GM19043 (cell line): Measurements from ENCODE around the gene FIGNL2.

Source experiments
- ATAC-seq: cut with Tn5 transposase; IDR thresholded peaks from one replicate; pipeline ENCODE4 v1.9.1; 2021; ENCODE audit warnings: low read depth; ENCODE audit not compliant: unreplicated experiment

Gene FIGNL2

DNA sequence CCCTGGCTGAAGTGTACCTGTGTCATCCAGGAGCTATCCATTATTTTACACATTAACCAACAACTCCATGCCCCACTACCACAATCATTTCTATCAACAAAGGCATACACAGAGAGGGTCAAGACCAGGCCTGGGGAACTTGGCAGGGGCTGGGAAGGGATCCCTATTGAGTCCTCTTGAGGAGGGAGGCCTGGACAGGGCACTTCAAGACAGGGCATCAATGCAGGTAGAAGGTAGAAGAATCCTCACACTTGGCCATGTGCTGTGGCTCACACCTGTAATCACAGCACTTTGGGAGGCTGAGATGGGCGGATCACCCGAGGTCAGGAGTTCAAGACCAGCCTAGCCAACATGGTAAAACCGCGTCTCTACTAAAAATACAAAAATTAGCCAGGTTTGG, 26.0 kb upstream of the FIGNL2 start:
- ATAC-seq: no peak

- ATAC-seq: no peak
These were observed 25.5 kb upstream of the FIGNL2 start for GRCh38 chr12:51874000-51874399.

- ATAC-seq: no peak
These were observed 24.9 kb upstream of the FIGNL2 start for GRCh38 chr12:51873251-51873994.

DNA sequence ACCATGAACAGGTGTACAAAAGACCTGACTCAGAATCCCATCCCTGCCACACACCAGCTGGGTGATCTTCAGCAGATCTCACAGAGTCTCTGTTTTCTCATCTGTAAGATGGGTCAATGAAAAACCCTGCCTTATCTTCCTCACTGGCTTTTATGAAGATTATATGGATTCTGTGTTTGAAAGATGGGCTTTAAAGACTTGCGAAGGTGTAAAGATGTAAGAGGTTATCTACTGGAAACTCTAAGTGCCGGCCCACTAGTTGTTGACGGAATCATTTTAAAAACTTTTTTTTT, 24.1 kb upstream of the FIGNL2 start:
- ATAC-seq: no peak

DNA sequence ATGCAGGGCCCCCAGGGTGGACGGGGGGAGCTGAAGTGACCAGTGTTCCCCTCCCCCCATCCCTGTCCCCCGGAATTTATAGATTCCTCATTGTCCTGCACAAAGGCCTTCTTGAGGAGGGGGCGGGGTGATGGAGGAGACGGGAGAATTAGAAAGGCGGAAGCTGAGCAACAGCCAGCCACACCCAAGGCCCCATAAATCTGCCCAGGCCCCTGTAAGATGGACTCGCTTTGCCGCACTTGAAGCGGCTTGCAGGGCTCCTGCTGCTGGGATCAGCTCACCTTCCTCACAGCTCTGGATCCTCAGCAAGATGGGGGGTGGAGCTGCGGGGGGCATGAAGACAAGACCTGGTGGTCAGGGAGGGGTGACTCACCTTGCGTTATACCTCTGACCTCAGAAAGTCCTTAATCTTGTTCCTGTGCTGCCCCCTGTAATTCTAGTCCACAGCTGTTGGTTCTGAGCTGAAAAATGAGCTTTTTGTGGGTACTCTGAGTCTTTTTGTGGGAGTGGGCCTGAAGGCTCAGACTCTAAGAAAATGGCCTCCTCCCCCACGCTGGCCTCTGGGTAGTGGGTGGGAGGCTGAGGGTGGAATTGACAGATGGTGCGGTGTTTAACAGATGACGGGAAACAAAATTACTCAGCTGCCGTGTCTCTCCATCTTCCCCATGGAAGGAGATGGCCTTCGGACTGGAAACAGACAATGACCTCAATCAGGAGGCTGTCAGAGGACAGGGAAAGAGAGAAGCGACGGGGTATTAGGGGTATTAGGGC, 23.6 kb upstream of the FIGNL2 start:
- ATAC-seq: no peak

- no peak for ATAC-seq
These were observed 22.6 kb upstream of the FIGNL2 start for GRCh38 chr12:51871126-51871525.

DNA sequence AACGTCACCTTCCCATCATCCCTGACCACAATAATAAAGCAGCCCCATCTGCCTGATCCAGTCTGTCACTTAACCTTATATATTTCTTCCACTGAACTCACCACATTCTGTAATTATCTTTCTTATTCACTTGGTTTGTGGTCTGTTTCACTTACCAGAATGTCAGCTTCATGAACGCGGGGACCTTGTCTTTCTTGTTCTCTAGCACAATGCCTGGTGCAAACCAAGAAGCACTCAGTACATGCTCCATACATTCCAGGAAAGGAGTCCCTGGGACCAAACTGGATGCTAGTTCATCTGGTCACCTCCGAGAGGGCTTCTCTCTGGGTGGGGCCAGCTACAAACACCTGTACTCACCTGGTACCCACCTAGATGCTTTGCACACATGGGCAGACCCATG, 22.0 kb upstream of the FIGNL2 start:
- no peak for ATAC-seq

- no peak for ATAC-seq
These were observed 21.4 kb upstream of the FIGNL2 start for GRCh38 chr12:51869931-51870330.

GRCh38 chr12:51869496-51869865, 21.0 kb upstream of the FIGNL2 start:
- ATAC-seq: no peak

- no peak for ATAC-seq
These were observed 20.4 kb upstream of the FIGNL2 start for GRCh38 chr12:51868821-51869495.

- no peak for ATAC-seq
These were observed 19.4 kb upstream of the FIGNL2 start for GRCh38 chr12:51867796-51868428.

DNA sequence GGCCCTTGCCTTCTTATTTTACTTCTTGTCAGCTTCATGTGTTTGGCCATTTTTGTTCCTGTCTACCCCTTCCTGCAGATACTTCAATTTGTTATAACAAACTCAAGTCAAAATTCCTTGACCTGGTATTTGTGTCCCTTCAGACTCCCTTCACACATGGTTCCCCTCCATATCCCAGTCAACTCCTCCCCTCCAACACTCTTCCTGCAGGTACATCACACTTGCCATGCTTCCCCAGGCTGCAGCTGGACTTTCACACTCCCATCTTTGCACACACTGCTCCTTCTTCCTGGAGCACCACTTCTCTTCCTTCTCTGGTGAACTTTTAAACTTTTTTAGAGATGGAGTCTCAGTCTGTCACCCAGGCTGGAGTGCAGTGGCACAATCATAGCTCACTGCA, 18.9 kb upstream of the FIGNL2 start:
- ATAC-seq: no peak

DNA sequence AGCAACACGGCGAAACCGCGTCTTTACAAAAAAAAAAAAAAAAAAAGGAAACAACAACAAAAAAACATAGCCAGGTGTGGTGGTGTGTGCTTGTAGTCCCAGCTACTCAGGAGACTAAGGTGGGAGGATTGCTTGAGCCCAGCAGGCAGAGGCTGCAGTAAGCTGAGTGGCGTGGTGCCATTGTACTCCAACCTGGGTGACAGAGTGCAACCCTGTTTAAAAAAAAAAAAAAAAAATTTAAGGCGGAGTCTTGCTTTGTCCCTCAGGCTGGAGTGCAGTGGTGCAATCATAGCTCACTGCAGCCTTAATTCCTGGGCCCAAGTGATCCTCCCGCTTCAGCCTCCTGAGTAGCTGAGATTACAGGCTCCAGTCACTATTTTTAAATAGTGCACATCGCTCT, 18.2 kb upstream of the FIGNL2 start:
- ATAC-seq: no peak

DNA sequence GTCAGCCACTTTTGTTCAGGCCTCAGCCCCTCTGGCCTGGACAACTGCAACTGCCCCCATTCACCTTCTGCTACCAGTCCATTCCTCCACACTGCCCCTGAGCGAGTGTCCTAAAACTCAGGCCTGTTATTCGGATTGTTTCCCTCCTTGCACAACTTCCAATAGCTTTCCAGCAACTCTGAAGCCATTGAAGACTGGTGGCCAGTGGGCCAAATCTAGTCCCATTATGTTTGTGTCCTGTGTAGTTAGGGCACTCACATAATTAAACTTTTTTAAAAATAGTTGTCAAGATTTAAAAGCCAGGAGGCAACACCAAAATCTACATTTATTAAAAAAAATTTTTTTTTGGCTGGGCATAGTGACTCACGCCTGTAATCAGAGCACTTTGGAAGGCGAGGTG, 17.8 kb upstream of the FIGNL2 start:
- ATAC-seq: no peak

- no peak for ATAC-seq
These were observed 17.3 kb upstream of the FIGNL2 start for GRCh38 chr12:51865757-51866270.

DNA sequence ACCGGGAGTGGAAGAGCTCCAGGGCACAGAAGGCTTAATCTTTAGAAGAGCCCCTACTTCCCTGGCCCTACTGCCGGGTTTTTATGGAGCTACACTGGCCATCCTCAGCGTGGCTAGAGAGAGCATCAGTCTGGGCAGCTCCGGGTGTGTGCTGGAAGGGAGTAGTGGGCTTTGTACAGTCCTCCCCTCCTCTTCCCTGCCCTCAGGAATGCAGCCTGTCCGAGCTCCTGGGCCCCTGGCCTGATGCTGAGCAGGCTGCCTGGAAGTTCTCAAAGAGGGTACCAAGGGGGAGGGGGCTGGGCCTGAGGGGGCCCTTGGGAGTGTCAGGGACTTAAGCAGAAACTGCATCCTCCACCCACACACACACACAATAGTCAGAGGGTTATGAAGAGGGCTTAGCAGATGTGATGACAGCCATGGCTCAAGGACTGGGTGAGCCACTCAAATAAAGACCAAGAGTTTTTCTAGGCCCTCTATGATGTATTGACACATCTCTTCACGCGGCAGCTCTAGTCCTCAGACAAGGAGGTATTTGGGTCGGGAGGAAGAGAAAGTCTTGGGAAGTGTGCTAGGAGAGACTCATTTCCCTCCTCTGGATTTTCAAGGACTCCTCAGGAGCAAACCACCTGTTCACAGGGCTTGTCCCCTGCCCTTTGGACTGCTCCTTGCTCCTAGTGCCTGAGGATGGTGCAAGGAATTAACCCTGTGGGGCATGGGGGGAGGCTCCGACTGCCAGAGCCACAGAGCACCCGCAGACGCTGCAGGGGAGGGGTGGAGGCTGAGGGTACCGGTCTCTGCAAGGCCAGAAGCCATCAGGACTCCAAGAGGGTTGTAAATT, 16.5 kb upstream of the FIGNL2 start:
- ATAC-seq: no peak

DNA sequence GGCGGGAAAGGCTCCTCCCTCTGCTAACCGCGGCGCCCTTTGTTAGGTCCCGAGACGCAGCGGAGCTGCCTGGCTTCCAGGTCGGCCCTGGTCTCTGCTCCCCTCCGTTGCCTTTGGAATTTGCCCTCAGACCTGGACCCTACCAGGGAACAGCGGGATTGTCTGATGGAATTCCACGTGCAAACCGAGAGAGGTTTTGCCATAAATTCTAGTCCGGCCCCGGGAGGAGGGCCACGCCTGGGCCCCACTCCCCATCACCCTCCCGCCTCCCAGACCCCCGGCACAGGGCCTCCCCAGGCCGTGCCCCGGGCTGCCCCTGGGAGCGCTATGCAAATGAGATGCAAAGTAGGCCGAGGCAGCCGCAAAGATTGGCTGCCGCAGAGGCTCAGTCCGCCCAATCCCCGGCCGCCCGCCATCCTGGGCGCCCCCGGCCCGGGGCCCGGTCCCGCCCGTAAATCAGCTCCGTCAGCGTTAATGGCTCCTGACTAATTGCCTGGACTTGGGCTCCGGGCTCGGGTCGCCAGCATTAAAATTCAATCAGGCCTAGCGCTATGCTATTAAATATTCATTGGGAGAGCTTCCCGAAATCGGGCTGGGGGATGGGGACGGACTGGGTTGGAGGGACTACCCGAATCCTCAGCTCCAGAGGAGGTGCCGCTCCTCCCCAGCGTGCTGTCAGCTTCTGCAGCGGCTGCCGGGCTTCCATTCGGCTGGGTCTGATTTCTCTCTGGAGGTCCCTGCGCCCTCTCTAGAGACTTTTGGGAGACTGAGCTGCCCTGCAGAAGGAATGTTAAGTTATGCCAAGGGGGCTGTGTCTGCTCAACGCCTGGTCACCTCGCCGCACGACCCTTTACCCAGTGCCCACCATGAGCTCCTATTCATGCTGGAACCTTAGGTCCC, 15.7 kb upstream of the FIGNL2 start:
- ATAC-seq: no peak

DNA sequence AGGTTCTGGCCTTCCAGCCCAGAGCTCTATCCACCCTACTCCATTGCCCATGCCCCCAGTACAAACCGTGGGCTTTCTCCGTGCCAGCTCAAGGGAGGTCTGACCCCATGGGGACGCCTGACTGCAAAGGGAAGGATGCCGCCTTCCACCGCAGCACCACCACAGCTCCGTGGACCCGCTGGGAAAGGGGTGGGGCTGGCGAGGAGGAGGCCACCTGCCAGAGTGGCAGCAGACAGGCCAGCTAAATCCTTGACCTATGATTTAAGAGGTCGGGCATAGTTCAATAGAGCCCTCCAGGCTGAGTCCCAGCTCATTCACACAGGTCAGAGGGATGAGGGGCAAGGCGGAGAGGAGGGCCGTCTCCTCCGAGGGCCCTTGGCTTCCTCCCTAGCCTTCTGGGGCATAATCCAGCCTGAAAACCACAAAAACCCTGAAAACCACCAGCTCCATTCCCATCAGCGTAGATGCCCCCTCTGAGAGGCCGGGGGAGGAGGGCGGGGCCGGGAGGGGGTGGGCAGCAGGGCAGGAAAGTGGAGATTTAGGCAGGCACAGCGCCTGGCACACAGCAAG, 14.9 kb upstream of the FIGNL2 start:
- no peak for ATAC-seq

DNA sequence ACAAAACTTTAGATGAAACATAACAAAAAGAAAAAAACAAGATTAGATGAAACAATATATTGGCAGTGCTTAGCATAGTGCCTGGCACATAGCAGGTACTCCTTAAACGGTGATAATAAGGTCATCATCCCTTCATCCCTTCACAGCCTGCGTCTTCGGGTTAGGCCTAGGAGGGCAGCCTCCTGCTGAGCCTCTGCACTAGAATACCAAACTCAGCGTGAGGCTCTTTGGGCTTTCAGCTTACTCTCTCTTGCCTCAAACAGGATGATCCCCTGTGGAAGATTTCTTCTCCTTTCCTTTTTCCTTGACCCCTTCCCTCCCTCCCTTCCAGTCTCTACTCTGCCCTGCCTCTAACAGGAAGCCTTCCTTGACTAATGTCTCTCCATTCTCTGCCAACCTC, 14.4 kb upstream of the FIGNL2 start:
- ATAC-seq: no peak
